PC-3 (cell line): ENCODE results near the gene UPK2.

Experiments used
- CTCF ChIP-seq: fragments of 300-600 bp; sonication (generic); conservative IDR thresholded peaks from 2 replicates; pipeline ENCODE4 v1.5.1; 2017; ENCODE audit warnings: antibody characterized with exemption, low read depth, mild to moderate bottlenecking, low read length
- EZH2 ChIP-seq: fragments of 300-600 bp; sonication (generic); IDR thresholded peaks from one replicate; pipeline ENCODE4 v1.6.1; 2017; ENCODE audit warnings: antibody characterized with exemption, mild to moderate bottlenecking, low read length; ENCODE audit not compliant: unreplicated experiment
- EZH2phosphoT487 ChIP-seq: fragments of 300-600 bp; sonication (generic); IDR thresholded peaks from 2 replicates; pipeline ENCODE4 v1.6.1; 2018; ENCODE audit warnings: mild to moderate bottlenecking, antibody characterized with exemption, low read length, borderline replicate concordance

GRCh38 chr11:119006656-119007055 lies 50.6 kb downstream of the UPK2 start:
- no peak for TF ChIP-seq EZH2
- no peak for TF ChIP-seq CTCF
- no peak for TF ChIP-seq EZH2phosphoT487
